Tibial artery (tissue), 4 donors: Measurements from ENCODE around the gene GKN2.

Experiments
- DNase-seq, 2 donors: peaks; one replicate each; pipeline ENCODE4 v3.0.0-alpha.2; 2019
- H3K27ac ChIP-seq, 2 donors: fragments of 200-600 bp; sonication (generic) in 1 of 2; 1 replicate in 1 of 2; 2 replicates in 1 of 2; pipeline ENCODE4 v1.5.1; 2018 to 2019; ENCODE audit warnings: mild to moderate bottlenecking in 1 of 2
- H3K27me3 ChIP-seq, 2 donors: fragments of 200-600 bp; sonication (generic) in 1 of 2; one replicate each; pipeline versions ENCODE4 v1.5.1 to v1.6.0; 2016 to 2019
- H3K36me3 ChIP-seq, 3 donors: fragments of 200-600 bp; sonication (generic) in 2 of 3; one replicate each; pipeline ENCODE4 v1.5.1; 2016 to 2019; ENCODE audit warnings: mild to moderate bottlenecking in 2 of 3
- H3K4me1 ChIP-seq, 4 donors: fragments of 200-600 bp; sonication (generic) in 2 of 4; 1 replicate in 3 of 4; 2 replicates in 1 of 4; pipeline ENCODE4 v1.5.1; 2016 to 2019
- H3K4me3 ChIP-seq, 2 donors: fragments of 200-600 bp; sonication (generic) in 1 of 2; 1 replicate in 1 of 2; 2 replicates in 1 of 2; pipeline ENCODE4 v1.5.1; 2018 to 2019; ENCODE audit warnings: mild to moderate bottlenecking in 2 of 2
- H3K9me3 ChIP-seq, 3 donors: fragments of 200-600 bp; sonication (generic) in 1 of 3; one replicate each; pipeline ENCODE4 v1.5.1; 2016 to 2019
- CTCF ChIP-seq, 2 experiments: fragments of 200-600 bp in 1 of 2; fragments of 450-650 bp in 1 of 2; IDR thresholded peaks; one replicate each; pipeline ENCODE4 v1.5.1; 2017 to 2019; ENCODE audit warnings: antibody characterized with exemption in 2 of 2, mild to moderate bottlenecking in 1 of 2, moderate library complexity in 1 of 2
- intact Hi-C: fragments of 100-400 bp; cut with DNase I; formaldehyde crosslinking; loops from one replicate; pipeline ENCODE4 v1.15.0; 2023; ENCODE audit warnings: low total_unique reads

The GKN2 gene

GRCh38 chr2:68952887-68953521, at the start of gene GKN2:
TSS of gene GKN2 (minus strand) at chr2:68952893. CDS start at chr2:68952861, 32 bp downstream.
- H3K9me3 ChIP-seq: no peaks in the 10 kb centered on the region
- H3K36me3 ChIP-seq: no peaks in the 10 kb centered on the region
- intact Hi-C loops: no loop called here
- no peak within 1 kb of the TSS for H3K27ac ChIP-seq
- DNase-seq: no peak
- H3K4me1 ChIP-seq: no peaks in the 10 kb centered on the region
- H3K27me3 ChIP-seq: no peaks in the 10 kb centered on the region
- H3K4me3 ChIP-seq: no peak within 1 kb of the TSS
- TF ChIP-seq CTCF (IDR thresholded peaks at IDR 0.05): no peak

GRCh38 chr2:69001879-69002278, 49.2 kb upstream of the GKN2 start:
- no peak overlapping the region for H3K4me3 ChIP-seq
- no peaks in the 10 kb centered on the region for H3K27me3 ChIP-seq
- intact Hi-C loops: no loop called here
- H3K27ac ChIP-seq: no peak overlapping the region
- no peaks in the 10 kb centered on the region for H3K9me3 ChIP-seq
- TF ChIP-seq CTCF (IDR thresholded peaks at IDR 0.05): no peak
- H3K4me1 ChIP-seq: peaks cover 0 to 6% (median 0%) of the 10 kb centered on the region in 4 donors
- H3K36me3 ChIP-seq: no peaks in the 10 kb centered on the region
- DNase-seq: no peak

- no peak for TF ChIP-seq CTCF (IDR thresholded peaks at IDR 0.05)
- DNase-seq: no peak
Measured at GRCh38 chr2:68997401-68997800, 44.7 kb upstream of the GKN2 start.

GRCh38 chr2:68995916-68996315, 43.2 kb upstream of the GKN2 start:
- no peaks in the 10 kb centered on the region for H3K36me3 ChIP-seq
- TF ChIP-seq CTCF (IDR thresholded peaks at IDR 0.05): no peak
- intact Hi-C loops: no loop called here
- no peaks in the 10 kb centered on the region for H3K9me3 ChIP-seq
- H3K4me1 ChIP-seq: peaks cover 0 to 22% (median 3%) of the 10 kb centered on the region in 4 donors
- no peaks in the 10 kb centered on the region for H3K27me3 ChIP-seq
- no peak for DNase-seq
- no peak overlapping the region for H3K27ac ChIP-seq
- H3K4me3 ChIP-seq: no peak overlapping the region

More at GRCh38 chr2:68997401-68997800, 44.7 kb upstream of the GKN2 start:
- no peaks in the 10 kb centered on the region for H3K27me3 ChIP-seq
- peaks cover 0 to 22% (median 3%) of the 10 kb centered on the region in 4 donors for H3K4me1 ChIP-seq
- H3K4me3 ChIP-seq: no peak overlapping the region
- no peaks in the 10 kb centered on the region for H3K9me3 ChIP-seq
- no peak overlapping the region for H3K27ac ChIP-seq
- no peaks in the 10 kb centered on the region for H3K36me3 ChIP-seq
- intact Hi-C loops: no loop called here

- no peaks in the 10 kb centered on the region for H3K27me3 ChIP-seq
- H3K36me3 ChIP-seq: no peaks in the 10 kb centered on the region
- no peaks in the 10 kb centered on the region for H3K9me3 ChIP-seq
- TF ChIP-seq CTCF (IDR thresholded peaks at IDR 0.05): no peak
- peaks cover 0 to 22% (median 3%) of the 10 kb centered on the region in 4 donors for H3K4me1 ChIP-seq
- H3K4me3 ChIP-seq: no peak overlapping the region
- intact Hi-C loops: no loop called here
- H3K27ac ChIP-seq: no peak overlapping the region
- peak; percentile 63 to 76 for DNase-seq
Measured at GRCh38 chr2:68994864-68995263, 42.2 kb upstream of the GKN2 start.
